ENCODE measurements around the gene GTF2A1L.

- TF ChIP-seq EZH2 (IDR thresholded peaks at IDR 0.05; ENCODE audit: borderline replicate concordance, low read depth, low read length, poor library complexity, severe bottlenecking) (no peak), CTCF (conservative IDR thresholded peaks at IDR 0.05; ENCODE audit: low read depth, low read length) (no peak)
These were observed 98.3 kb downstream of the GTF2A1L start for GRCh38 chr2:48715956-48716355.

All from A673 (cell line).